Calu3 (cell line): ENCODE results near the gene INF2. TPM values are rescaled to one million over a fixed set of nuclear protein-coding genes. Genes with fewer than 3 reads are reported as not detected.

Source experiments
- BruUV-seq: library from RNA; stranded (reverse); fragments of 400-500 nt; replicated peaks from 2 replicates; lab custom pipeline; 2021; lab: Mats Ljungman, UMichigan
- CTCF ChIA-PET: fragments of 300-600 bp; sonication (Branson Sonifier 250); formaldehyde crosslinking; loops from one replicate; lab custom pipeline; 2022; ENCODE audit warnings: antibody characterized with exemption; lab: Charles Lee
- DNase-seq: peaks from one replicate; pipeline ENCODE4 v3.0.0; 2022
- H3K27ac Mint-ChIP-seq: one replicate; pipeline ENCODE4 v1.8.0; 2022; ENCODE audit warnings: mixed read lengths; ENCODE audit not compliant: unreplicated experiment
- H3K27me3 Mint-ChIP-seq: one replicate; pipeline ENCODE4 v1.8.0; 2022; ENCODE audit warnings: mixed read lengths; ENCODE audit not compliant: unreplicated experiment
- H3K36me3 Mint-ChIP-seq: one replicate; pipeline ENCODE4 v1.8.0; 2022; ENCODE audit warnings: mild to moderate bottlenecking, moderate library complexity, mixed read lengths; ENCODE audit not compliant: insufficient read depth, unreplicated experiment
- H3K4me1 Mint-ChIP-seq: one replicate; pipeline ENCODE4 v1.8.0; 2022; ENCODE audit warnings: mild to moderate bottlenecking, low read depth, mixed read lengths; ENCODE audit not compliant: unreplicated experiment
- H3K4me3 Mint-ChIP-seq: one replicate; pipeline ENCODE4 v1.8.0; 2022; ENCODE audit warnings: mild to moderate bottlenecking, low read depth, moderate library complexity, mixed read lengths; ENCODE audit not compliant: unreplicated experiment
- H3K9me3 Mint-ChIP-seq: one replicate; pipeline ENCODE4 v1.8.0; 2022; ENCODE audit warnings: low read depth, mixed read lengths; ENCODE audit not compliant: unreplicated experiment
- CTCF ChIP-seq: fragments of 200-600 bp; IDR thresholded peaks from one replicate; pipeline ENCODE4 v1.8.0; 2022; ENCODE audit warnings: antibody characterized with exemption; ENCODE audit not compliant: unreplicated experiment
- intact Hi-C: fragments of 100-400 bp; cut with micrococcal nuclease; formaldehyde crosslinking; loops from one replicate; pipeline ENCODE4 v1.10.0; 2022; ENCODE audit not compliant: unreplicated experiment
- total RNA-seq: library from RNA; stranded (reverse); gene quantifications from 2 replicates; pipeline ENCODE4 v1.2.3, GENCODE V29; 2022

Gene INF2
- total RNA-seq, 1 experiment from 2014 or later, result 208 TPM

- DNase-seq, result no peak
- Mint-ChIP-seq H3K4me3 (no peak overlapping the region), H3K27me3 (no peaks in the 10 kb centered on the region), H3K9me3 (no peaks in the 10 kb centered on the region), H3K36me3 (peaks cover 25% of the 10 kb centered on the region), H3K4me1 (peaks cover 20% of the 10 kb centered on the region), H3K27ac (no peak overlapping the region)
- no peak for TF ChIP-seq CTCF
- CTCF ChIA-PET, result interaction anchor here (2.2 kb wide), 1 partner anchor 9 kb away, joined by 8 read pairs; no protein-coding TSS in a partner anchor
- intact Hi-C loops, result no loop called here
- no TSS peak for BruUV-seq
Measured at GRCh38 chr14:104675447-104675846, 14.0 kb upstream of the INF2 start.

GRCh38 chr14:104676130-104676693, 13.2 kb upstream of the INF2 start:
- Mint-ChIP-seq H3K4me3 (peak overlapping the region; percentile 14), H3K27ac (no peak overlapping the region), H3K9me3 (no peaks in the 10 kb centered on the region), H3K27me3 (no peaks in the 10 kb centered on the region), H3K36me3 (peaks cover 33% of the 10 kb centered on the region), H3K4me1 (peaks cover 28% of the 10 kb centered on the region)
- CTCF ChIA-PET, result interaction anchor here (2.2 kb wide), 1 partner anchor 10 kb away, joined by 8 read pairs; no protein-coding TSS in a partner anchor
- no peak for DNase-seq
- TF ChIP-seq CTCF, result no peak
- no TSS peak for BruUV-seq
- intact Hi-C loops, result no loop called here

DNA sequence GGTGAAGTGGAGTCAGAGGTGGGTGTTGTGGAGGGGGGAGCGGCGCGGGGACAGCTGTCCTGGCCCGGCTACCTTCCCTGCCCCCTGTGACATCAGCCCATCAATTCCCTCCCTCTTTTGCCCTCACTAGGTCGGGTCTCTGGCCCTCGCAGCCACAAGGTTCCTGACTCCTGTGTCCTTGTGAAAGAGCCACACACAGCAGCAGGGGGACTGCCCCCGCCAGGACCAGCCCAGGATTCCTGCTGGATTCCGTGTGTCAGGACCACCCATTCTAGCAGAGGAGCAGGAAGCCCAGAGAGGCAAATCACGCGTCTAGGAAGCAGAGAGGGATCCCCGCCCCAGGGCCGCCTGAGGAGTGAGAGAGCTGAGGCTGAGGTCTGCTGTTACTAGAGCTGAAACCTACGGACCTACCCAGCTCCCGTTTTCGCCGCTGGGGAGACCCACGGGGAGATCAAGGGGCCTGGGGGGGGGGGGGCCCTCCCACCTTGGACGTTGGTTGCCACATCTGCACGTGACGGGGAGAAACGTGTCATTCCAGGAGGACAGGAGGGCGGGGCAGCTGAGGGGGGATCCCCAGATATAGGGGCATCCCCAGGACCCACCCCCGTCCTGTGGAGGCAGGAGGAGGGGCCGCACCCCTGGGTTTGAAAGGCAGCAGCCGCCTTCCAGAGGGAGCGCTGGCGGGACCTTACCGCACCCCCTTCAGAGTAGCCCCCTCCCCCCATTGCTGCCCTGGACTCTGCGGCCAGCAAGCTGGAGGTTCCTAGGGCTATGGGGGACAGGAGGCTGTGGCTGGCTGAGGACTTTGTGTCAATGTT, 12.5 kb upstream of the INF2 start:
- Mint-ChIP-seq H3K27ac (peak overlapping the region; percentile 31), H3K4me1 (peaks cover 35% of the 10 kb centered on the region), H3K9me3 (no peaks in the 10 kb centered on the region), H3K27me3 (no peaks in the 10 kb centered on the region), H3K4me3 (peak overlapping the region; percentile 14), H3K36me3 (peaks cover 39% of the 10 kb centered on the region)
- DNase-seq, result no peak
- intact Hi-C loops, result no loop called here
- CTCF ChIA-PET, result interaction anchor here (0.7 to 1.5 kb wide), 2 partner anchors 8 to 11 kb away, joined by 3 to 11 read pairs; no protein-coding TSS in a partner anchor
- TF ChIP-seq CTCF, result no peak
- BruUV-seq, result no TSS peak

- CTCF ChIA-PET, result interaction anchor here (0.7 to 1.5 kb wide), 3 partner anchors 9 to 12 kb away, joined by 3 to 11 read pairs (median 3); no protein-coding TSS in a partner anchor
- TF ChIP-seq CTCF, result no peak
- intact Hi-C loops, result no loop called here
- peak; percentile 74 for DNase-seq
- BruUV-seq, result no TSS peak
- Mint-ChIP-seq H3K27me3 (no peaks in the 10 kb centered on the region), H3K4me1 (peaks cover 43% of the 10 kb centered on the region), H3K4me3 (peak overlapping the region; percentile 73), H3K9me3 (no peaks in the 10 kb centered on the region), H3K36me3 (peaks cover 39% of the 10 kb centered on the region), H3K27ac (peak overlapping the region; percentile 90)
Measured at GRCh38 chr14:104677512-104678332, 11.7 kb upstream of the INF2 start.
